Measurements from ENCODE around the gene DAPK3.

DNA sequence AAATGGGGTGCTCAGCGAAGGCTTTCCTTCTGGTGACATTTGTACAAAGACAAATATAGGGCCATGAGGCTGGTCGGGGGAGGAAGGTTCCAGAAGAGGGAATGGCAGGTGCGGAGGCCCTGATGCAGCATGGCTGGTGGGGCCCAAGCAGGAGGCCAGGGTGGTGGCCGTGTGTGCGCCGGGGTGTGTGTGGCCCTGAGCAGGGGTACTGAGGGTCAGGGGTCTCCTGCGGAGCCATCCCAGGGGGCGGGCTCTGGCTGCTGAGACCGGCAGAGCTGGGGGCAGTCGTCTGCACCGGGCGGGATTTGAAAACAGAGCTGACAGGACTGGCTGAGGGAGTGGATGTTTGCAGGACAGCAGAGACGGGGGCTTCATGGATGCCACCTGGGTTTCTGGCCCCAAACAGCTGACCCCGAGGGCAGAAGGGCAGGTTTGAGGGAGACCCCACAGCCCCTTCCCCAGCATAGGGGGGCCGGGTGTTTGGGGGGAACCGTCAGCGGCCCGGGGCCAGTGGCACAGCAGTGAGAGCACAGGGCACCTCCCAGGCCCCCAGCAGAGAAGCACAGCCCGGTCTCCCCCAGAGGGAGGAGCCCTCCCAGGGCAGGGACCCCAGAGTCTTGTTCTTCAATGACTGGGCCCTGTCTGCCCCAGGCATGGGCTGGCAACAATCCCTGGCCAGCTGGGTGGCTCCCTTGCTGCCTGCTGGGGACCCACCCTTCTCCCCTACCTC lies 48.0 kb upstream of the DAPK3 start:
- TF ChIP-seq CTCF (IDR thresholded peaks at IDR 0.05) (no peak), ZFX (IDR thresholded peaks at IDR 0.05; ENCODE audit: borderline replicate concordance) (no peak)
